GM12892 (cell line): ENCODE data around the gene RNPEPL1.
"Not testable (repeated sequence)": the region's sequence is repeated elsewhere in the genome, so short reads cannot be mapped to it uniquely, and the experiment has no call there.

Experiments
- DNase-seq: peaks from one replicate; pipeline ENCODE4 v3.0.0; 2011; ENCODE audit not compliant: insufficient read length
- FAIRE-seq: peaks from 2 replicates; lab custom pipeline; 2011; peaks lifted over from hg19 to GRCh38; lab: Jason Lieb, UNC
- POLR2A ChIP-seq: IDR thresholded peaks from 2 replicates; pipeline ENCODE4 v1.6.1; 2011; ENCODE audit warnings: low read depth, low read length, control low read depth
- POLR2AphosphoS5 ChIP-seq: IDR thresholded peaks from 2 replicates; pipeline ENCODE4 v1.6.1; 2011; ENCODE audit warnings: low read depth, low read length, control low read depth
- TAF1 ChIP-seq: IDR thresholded peaks from 2 replicates; pipeline ENCODE4 v1.6.1; 2011; ENCODE audit warnings: low read depth, mild to moderate bottlenecking, control low read depth, low read length, borderline replicate concordance

RNPEPL1 gene

DNA sequence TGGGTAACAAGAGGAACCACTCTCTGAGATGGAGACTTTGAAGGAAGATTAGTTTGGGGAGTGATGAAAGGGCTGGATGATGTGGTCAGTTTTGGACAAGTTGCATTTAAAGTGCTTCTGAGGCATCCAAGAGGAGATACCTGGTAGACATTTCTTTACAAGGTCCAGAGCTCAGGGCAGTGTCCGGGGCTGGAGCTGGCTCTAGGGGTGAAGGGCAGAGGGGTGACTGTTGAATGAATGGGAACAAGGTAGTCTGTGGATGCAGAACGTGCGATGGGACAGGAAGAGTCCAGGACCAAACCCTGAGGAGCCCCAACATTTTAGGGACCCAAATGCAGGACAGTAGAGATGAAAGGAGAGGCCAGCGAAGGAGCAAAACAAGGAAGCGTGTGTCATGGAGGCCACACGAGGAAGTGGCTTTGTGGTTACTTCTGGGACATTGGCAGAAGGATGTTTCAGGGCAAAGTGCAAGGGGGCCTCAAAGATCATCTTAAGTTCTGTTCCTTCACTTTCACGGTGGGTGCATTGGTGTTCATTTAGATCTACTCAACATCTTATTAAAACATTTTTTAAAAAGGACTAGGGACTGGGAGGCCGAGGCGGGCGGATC, 43.4 kb downstream of the RNPEPL1 start:
- TF ChIP-seq TAF1: no peak
- TF ChIP-seq POLR2AphosphoS5: no peak
- no peak for TF ChIP-seq POLR2A
- FAIRE-seq: no peak
- DNase-seq: no peak

GRCh38 chr2:240613781-240614180, 45.5 kb downstream of the RNPEPL1 start:
- TF ChIP-seq POLR2A (no peak), TAF1 (no peak), POLR2AphosphoS5 (no peak)
- FAIRE-seq (peak; percentile 77), DNase-seq (no peak)

DNA sequence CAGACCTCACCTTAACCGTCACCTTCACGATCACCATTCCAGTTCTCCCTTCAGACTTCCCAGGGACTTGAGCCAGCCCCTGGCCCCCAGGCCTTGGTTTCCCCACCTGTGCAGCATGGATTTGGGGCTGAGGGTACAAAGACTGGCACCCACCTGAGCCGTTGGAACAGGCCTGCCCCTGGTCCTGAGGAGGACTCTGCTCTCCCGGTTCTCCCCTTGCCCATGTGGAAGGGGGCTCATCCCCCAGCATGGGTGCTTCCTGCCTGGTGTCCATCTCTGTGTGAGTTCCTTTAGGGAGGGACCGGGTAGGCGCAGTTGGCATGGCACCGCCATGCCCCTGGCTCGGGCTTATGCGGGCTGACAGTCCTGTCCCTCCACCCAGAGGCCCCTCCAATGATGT, 46.1 kb downstream of the RNPEPL1 start:
- TF ChIP-seq TAF1: no peak
- TF ChIP-seq POLR2AphosphoS5: no peak
- no peak for TF ChIP-seq POLR2A
- no peak for DNase-seq
- FAIRE-seq: no peak

DNA sequence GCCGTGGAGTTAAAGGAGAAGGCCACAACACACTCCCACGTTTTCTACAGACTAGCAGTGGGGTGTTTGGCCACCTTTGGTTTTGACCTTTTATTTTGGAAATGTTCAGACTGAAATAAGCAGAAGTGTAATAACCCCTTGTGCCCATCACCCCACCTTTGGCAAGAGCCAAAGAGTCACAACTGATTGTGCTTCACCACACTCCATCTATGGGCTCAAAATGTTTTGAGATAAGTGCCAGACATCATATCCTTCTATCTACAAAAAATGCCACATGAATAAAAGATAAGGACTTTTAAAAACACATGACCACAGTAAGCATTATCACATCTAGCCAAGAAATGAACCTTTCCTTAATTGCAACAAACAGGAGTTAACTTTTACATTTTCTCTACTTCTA, 47.1 kb downstream of the RNPEPL1 start:
- DNase-seq (no peak), FAIRE-seq (no peak)
- TF ChIP-seq POLR2A (no peak), POLR2AphosphoS5 (no peak), TAF1 (no peak)

GRCh38 chr2:240615820-240616547, 47.7 kb downstream of the RNPEPL1 start:
- DNase-seq (no peak), FAIRE-seq (no peak)
- TF ChIP-seq POLR2A (no peak), POLR2AphosphoS5 (no peak), TAF1 (no peak)

DNA sequence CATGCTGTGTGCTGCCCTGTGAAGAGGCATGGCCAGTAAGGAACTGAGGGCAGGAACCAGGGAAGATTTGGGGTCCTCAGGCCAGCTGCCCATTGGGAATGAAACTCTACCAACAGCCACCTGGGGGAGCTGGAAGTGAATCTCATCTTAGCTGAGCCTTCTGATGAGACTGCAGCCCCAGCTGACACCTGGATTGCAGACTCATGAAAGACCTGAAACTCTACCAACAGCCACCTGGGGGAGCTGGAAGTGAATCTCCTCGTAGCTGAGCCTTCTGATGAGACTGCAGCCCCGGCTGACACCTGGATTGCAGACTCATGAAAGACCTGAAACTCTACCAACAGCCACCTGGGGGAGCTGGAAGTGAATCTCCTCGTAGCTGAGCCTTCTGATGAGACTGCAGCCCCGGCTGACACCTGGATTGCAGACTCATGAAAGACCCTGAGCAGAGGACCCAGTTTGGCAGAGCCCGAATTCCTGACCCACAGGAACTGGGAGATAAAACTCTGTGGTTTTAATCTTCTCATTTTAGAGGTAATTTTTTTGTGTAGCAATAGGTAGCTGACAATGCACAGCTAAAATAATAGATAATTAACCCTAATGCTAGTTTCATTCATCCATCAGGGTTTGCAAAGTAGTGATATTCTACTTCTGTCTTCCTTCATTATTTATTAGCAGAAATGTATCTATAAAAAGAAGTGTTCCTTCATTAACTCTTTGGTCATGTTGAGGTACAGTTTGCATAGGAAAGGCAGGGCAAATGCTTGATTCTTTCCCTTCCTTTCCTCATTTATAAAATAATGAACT, 48.8 kb downstream of the RNPEPL1 start:
- not testable (repeated sequence) for DNase-seq, FAIRE-seq

DNA sequence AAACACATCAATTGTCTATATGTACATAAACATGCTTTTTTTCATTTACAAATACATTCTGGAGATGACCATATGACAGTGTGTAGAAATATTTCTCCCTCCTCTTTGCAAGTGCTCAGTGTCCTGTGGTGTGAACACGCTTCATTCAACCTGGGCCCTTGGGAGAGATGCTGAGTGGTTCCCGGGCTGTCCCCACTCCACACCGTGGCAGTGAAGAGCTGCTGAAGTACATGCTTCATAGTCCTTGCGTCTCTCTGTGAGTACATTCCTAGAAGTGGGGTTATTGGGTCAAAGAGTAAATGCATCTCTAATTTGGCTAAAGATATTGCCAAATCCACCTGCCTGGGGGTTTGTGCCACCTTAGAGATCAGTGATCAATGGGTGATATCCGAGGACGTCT, 50.5 kb downstream of the RNPEPL1 start:
- TF ChIP-seq POLR2AphosphoS5 (no peak), TAF1 (no peak), POLR2A (no peak)
- no peak for DNase-seq
- no peak for FAIRE-seq

GRCh38 chr2:240619506-240620148, 51.3 kb downstream of the RNPEPL1 start:
- no peak for TF ChIP-seq TAF1
- DNase-seq: no peak
- FAIRE-seq: no peak

- TF ChIP-seq POLR2A (no peak), POLR2AphosphoS5 (no peak), TAF1 (no peak)
- DNase-seq (no peak), FAIRE-seq (no peak)
Measured at GRCh38 chr2:240620149-240620731, 52.0 kb downstream of the RNPEPL1 start.

- DNase-seq: no peak
- TF ChIP-seq POLR2A: no peak
- TF ChIP-seq POLR2AphosphoS5: no peak
- TF ChIP-seq TAF1: no peak
- FAIRE-seq: peak; percentile 9
Measured at GRCh38 chr2:240620859-240621258, 52.6 kb downstream of the RNPEPL1 start.

DNA sequence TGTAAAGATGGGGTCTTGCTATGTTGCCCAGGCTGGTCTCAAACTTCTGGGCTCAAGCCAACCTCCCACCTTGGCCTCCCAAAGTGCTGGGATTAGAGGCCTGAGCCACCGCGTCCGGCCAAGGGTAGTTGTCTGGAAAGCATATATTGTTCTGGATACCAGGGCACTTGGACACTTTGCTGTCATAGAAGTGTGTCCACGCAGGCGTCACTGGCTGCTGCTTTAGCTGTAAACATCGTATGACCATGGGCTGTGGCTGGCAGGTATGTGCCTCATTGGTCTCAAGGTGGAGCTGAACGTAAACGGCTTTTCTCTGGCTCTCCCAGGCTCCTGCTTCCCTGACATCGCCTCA, 53.8 kb downstream of the RNPEPL1 start:
- no peak for TF ChIP-seq POLR2A
- TF ChIP-seq TAF1: no peak
- TF ChIP-seq POLR2AphosphoS5: no peak
- DNase-seq: no peak
- no peak for FAIRE-seq
